ENCODE results near the gene DHRS7C.

GRCh38 chr17:9798008-9798407 lies 6.6 kb upstream of the DHRS7C start:
- TF ChIP-seq CTCF (IDR thresholded peaks at IDR 0.05) = no peak
- no peak for TF ChIP-seq EZH2 (IDR thresholded peaks at IDR 0.05; ENCODE audit: borderline replicate concordance, insufficient read depth, low read depth, low read length, poor library complexity, severe bottlenecking)
